ENCODE data around the gene GYG1. TPM values are rescaled to one million over a fixed set of nuclear protein-coding genes. Genes with fewer than 3 reads are reported as not detected.

GYG1 gene
- total and polyA plus RNA-seq, 2 donors (not counting 1 experiment from before 2014, with no cell fraction given) = 10.8 to 20.4 TPM

GRCh38 chr3:148957586-148957985 lies 33.8 kb upstream of the GYG1 start:
- Histone ChIP-seq H3K36me3 (replicated peaks in 1 of 2; ENCODE audit: control extremely low read depth in 1 of 2, control insufficient read depth in 1 of 2, extremely low read depth in 1 of 2, insufficient read depth in 2 of 2, low read length in 1 of 2) (no peaks in the 10 kb centered on the region), H3K27me3 (replicated peaks in 1 of 4; ENCODE audit: control extremely low read depth in 1 of 4, control insufficient read depth in 3 of 4, insufficient read depth in 4 of 4, low read length in 3 of 4) (no peaks in the 10 kb centered on the region), H3K4me1 (ENCODE audit: control insufficient read depth in 2 of 2, insufficient read depth in 2 of 2, low read length in 2 of 2) (no peaks in the 10 kb centered on the region), H3K9me3 (ENCODE audit: control extremely low read depth in 1 of 3, control insufficient read depth in 2 of 3, insufficient read depth in 1 of 3, low read length in 2 of 3) (no peaks in the 10 kb centered on the region), H2AFZ (ENCODE audit: insufficient read depth, low read depth, low read length, poor library complexity, severe bottlenecking) (no peak overlapping the region), H3K79me2 (ENCODE audit: control insufficient read depth, insufficient read depth, low read length) (no peaks in the 10 kb centered on the region), H3K4me3 (ENCODE audit: control extremely low read depth in 1 of 5, extremely low read depth in 1 of 5, insufficient read depth in 1 of 5, low read depth in 2 of 5, low read length in 4 of 5) (no peak overlapping the region), H3K9ac (ENCODE audit: low read length) (no peak overlapping the region), H3K27ac (ENCODE audit: low read length in 2 of 2) (no peak overlapping the region), H3K4me2 (replicated peaks; ENCODE audit: low read depth, low read length, poor library complexity, severe bottlenecking) (no peak overlapping the region), H4K20me1 (ENCODE audit: control insufficient read depth, insufficient read depth, low read length, poor library complexity, severe bottlenecking) (no peaks in the 10 kb centered on the region)
- intact Hi-C loops (cut with micrococcal nuclease) = no loop called here
- H3K27ac Mint-ChIP-seq = no peak overlapping the region
- no peaks in the 10 kb centered on the region for H3K4me1 Mint-ChIP-seq
- no CpG with 5 or more reads among the region's 2 CpGs for WGBS (ENCODE audit: insufficient coverage)
- TF ChIP-seq CTCF (IDR thresholded peaks at IDR 0.05) (no peak), EZH2 (IDR thresholded peaks at IDR 0.05; ENCODE audit: borderline replicate concordance, insufficient read depth, low read depth, low read length, poor library complexity, severe bottlenecking) (no peak)
- H3K27me3 Mint-ChIP-seq = peaks cover 24% of the 10 kb centered on the region
- ChIA-PET POLR2A (no interaction called here), CTCF (interaction anchor here (4.8 kb wide), 1 partner anchor 315 kb away, joined by 22 read pairs; no protein-coding TSS in a partner anchor)
- DNase-seq (no peak), ATAC-seq (ENCODE audit: low read depth) (no peak)
- H3K4me3 Mint-ChIP-seq = no peak overlapping the region
- H3K9me3 Mint-ChIP-seq (ENCODE audit: insufficient read depth) = no peaks in the 10 kb centered on the region

DNA sequence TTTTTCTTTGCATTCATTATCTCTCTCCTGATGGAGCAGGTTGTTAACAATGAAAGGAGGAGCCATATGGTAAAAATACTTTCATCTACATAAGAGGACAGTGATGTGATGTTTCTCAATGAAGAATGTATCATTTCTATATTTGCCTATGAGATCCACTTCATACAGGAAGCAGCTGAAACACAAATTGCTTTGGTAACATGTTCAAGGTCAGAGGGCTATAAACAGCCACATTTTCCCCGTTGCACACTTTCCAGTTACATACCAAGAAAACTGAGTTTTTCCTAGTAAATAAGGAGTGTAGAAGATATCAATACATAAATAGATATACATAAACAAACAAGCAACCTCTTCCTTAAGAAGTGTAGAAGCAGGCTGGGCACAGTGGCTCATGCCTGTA lies 32.6 kb upstream of the GYG1 start:
- Histone ChIP-seq H3K9me3 (ENCODE audit: control extremely low read depth in 1 of 3, control insufficient read depth in 2 of 3, insufficient read depth in 1 of 3, low read length in 2 of 3) (no peaks in the 10 kb centered on the region), H3K27ac (ENCODE audit: low read length in 2 of 2) (no peak overlapping the region), H3K27me3 (replicated peaks in 1 of 4; ENCODE audit: control extremely low read depth in 1 of 4, control insufficient read depth in 3 of 4, insufficient read depth in 4 of 4, low read length in 3 of 4) (no peaks in the 10 kb centered on the region), H3K9ac (ENCODE audit: low read length) (no peak overlapping the region), H2AFZ (ENCODE audit: insufficient read depth, low read depth, low read length, poor library complexity, severe bottlenecking) (no peak overlapping the region), H3K4me3 (ENCODE audit: control extremely low read depth in 1 of 5, extremely low read depth in 1 of 5, insufficient read depth in 1 of 5, low read depth in 2 of 5, low read length in 4 of 5) (no peak overlapping the region), H4K20me1 (ENCODE audit: control insufficient read depth, insufficient read depth, low read length, poor library complexity, severe bottlenecking) (no peaks in the 10 kb centered on the region), H3K79me2 (ENCODE audit: control insufficient read depth, insufficient read depth, low read length) (no peaks in the 10 kb centered on the region), H3K4me2 (replicated peaks; ENCODE audit: low read depth, low read length, poor library complexity, severe bottlenecking) (no peak overlapping the region), H3K36me3 (replicated peaks in 1 of 2; ENCODE audit: control extremely low read depth in 1 of 2, control insufficient read depth in 1 of 2, extremely low read depth in 1 of 2, insufficient read depth in 2 of 2, low read length in 1 of 2) (no peaks in the 10 kb centered on the region), H3K4me1 (ENCODE audit: control insufficient read depth in 2 of 2, insufficient read depth in 2 of 2, low read length in 2 of 2) (no peaks in the 10 kb centered on the region)
- Mint-ChIP-seq H3K4me3 (no peak overlapping the region), H3K9me3 (ENCODE audit: insufficient read depth) (no peaks in the 10 kb centered on the region), H3K27ac (no peak overlapping the region), H3K27me3 (peaks cover 29% of the 10 kb centered on the region), H3K4me1 (no peaks in the 10 kb centered on the region)
- ATAC-seq (ENCODE audit: low read depth) (no peak), DNase-seq (no peak)
- intact Hi-C loops (cut with micrococcal nuclease) = no loop called here
- WGBS (ENCODE audit: insufficient coverage) = no CpG with 5 or more reads among the region's 1 CpG
- CTCF ChIA-PET = no interaction called here
- POLR2A ChIA-PET = no interaction called here
- no peak for TF ChIP-seq CTCF (IDR thresholded peaks at IDR 0.05)
- TF ChIP-seq EZH2 (IDR thresholded peaks at IDR 0.05; ENCODE audit: borderline replicate concordance, insufficient read depth, low read depth, low read length, poor library complexity, severe bottlenecking) = no peak
